HG03571 (cell line): ENCODE measurements around the gene IRF2BPL.

ENCODE experiments used
- ATAC-seq: cut with Tn5 transposase; IDR thresholded peaks from one replicate; pipeline ENCODE4 v1.9.1; 2021; ENCODE audit not compliant: unreplicated experiment

Gene IRF2BPL

GRCh38 chr14:77028384-77029231 is at the start of gene IRF2BPL:
Gene IRF2BPL (minus strand): TSS chr14:77028708. CDS start chr14:77027792, 916 bp downstream.
- ATAC-seq: peak; percentile 67

- ATAC-seq: no peak
These were observed 48.5 kb upstream of the IRF2BPL start for GRCh38 chr14:77077040-77077439.

DNA sequence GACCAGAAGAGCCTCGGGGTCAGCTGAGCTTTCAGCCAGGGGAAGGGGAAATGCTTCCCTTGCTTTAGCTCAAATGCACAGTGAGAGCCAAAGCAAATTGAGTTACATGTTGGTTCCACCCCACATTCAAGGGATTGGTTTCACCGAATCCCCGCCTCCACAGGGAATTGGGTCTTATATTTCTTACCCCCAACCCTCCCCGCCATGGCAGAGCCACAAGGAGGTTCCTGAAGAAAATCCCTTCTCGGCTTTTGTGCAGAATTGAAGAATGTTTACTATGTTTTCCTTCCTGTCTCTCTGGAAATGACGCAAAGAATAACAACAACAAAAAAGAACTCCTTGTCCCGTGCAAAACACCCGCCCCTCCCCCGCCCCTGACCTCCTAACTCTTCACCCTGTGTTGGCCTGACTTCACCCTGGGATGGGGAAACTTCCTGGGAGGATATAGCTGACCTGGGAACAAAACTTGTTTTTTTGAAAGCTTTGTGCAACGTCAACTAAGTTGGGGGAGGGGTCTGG is 47.7 kb upstream of the IRF2BPL start:
- ATAC-seq: no peak

DNA sequence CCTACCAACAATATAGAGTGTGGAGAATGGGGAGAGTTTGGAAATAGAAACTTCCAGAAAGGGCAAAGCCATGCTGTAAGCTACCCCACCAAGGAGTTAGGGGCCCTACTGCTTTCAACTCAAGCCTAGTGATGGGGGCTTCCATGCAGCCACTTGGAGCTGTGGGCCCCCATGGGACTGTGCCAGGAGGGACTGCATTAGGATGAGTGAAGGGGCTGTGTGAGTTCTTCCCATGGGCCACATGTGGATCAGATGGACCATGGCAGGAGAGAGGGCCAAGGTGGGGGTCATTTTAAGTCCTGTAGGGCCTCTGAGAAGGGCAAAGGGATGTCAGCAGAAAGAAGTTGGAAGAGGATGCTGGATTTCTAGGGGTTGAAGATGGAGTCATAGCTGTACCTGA is 46.5 kb upstream of the IRF2BPL start:
- ATAC-seq: no peak

DNA sequence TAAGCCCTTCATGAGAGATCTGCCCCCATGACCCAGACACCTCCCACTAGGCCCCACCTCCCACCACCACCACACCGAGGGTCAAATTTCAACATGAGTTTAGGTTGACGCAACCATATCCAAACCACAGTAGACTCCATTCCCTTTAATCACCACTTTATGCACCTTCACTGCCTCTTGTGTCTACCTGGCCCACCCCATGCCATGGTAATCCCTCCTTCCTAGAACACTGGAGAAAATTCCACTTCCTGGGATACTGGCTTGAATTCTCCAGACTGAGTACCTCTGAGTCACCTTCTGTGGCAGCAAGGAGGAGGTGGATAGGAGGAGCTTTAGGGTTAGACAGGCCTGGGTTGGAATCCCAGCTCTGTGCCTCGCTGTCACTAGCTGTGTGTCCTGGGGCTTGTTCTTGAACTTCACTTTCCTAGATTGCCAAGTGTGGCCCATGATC is 43.5 kb upstream of the IRF2BPL start:
- ATAC-seq: no peak

- ATAC-seq: no peak
These were observed 41.0 kb upstream of the IRF2BPL start for GRCh38 chr14:77069551-77069950.

- ATAC-seq: no peak
These were observed 40.2 kb upstream of the IRF2BPL start for GRCh38 chr14:77068517-77069200.

DNA sequence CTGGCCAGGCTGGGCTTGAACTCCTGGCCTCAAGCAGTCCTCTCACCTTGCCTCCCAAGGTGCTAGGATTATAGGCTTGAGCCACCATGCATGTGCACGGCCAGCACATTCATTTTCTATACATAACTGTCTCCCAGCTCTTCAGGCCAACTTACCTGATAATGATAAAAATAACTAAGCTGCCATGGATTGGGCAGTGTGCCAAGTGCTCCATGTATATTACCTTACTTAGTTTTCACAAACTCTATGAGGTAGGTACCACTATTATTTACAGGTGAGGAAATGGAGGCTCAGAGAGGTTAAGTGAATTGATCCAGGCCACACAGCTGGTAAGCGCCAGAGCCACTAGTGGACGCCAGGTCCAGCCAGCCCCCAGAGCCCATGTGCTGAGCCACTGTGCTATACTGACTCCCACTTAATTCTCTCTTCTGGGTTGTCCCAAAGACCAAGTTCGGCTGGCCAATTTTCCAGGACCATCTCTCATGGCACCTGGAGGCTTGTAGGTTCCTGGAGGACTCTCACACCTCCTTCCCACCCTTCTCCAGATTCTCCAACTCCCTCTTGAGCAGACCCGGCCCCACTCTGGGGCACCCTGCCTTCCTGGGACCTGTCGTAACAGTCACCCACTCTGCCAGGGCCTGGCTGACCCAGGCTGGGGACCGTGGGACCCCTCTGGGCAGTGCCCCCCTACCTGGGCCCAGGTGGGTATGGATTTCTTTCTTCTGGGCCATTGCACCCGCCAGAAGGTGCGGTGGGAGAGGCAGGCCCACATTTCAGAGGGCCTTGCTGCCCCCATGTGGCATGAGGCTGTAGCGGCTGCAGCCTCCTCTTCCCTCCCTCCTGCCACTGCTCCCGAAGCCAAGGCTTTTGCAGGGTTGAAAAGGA is 39.4 kb upstream of the IRF2BPL start:
- no peak for ATAC-seq

DNA sequence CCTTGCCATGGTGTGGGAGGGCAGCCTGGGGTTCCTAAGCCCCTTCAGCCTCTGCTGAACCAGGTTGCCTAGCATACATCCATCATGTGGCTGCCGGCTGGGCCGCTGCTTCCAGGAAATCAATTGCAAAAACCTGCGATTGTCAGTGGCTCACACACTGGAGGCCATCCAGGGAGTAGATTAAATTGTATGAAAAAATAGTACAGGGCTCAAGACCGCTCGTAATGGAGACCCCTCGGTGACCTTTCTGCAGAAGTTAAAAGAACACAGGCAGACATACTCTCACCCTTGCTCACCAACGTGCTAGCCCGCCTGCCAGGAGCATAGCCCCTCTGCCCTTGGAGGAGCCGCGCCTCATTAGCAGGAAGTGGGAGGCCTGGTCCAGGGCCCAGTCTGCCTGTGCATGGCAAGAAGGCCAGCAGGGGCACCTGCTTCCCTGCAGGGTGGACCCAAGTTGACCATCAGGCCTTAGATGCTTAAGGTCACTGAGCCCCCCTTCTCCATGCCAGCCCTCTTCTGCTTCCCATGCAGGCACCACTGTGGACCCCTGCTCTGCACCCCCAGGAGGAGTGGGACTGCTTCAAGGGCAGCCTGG is 38.2 kb upstream of the IRF2BPL start:
- no peak for ATAC-seq

- ATAC-seq: no peak
These were observed 37.5 kb upstream of the IRF2BPL start for GRCh38 chr14:77065851-77066577.

DNA sequence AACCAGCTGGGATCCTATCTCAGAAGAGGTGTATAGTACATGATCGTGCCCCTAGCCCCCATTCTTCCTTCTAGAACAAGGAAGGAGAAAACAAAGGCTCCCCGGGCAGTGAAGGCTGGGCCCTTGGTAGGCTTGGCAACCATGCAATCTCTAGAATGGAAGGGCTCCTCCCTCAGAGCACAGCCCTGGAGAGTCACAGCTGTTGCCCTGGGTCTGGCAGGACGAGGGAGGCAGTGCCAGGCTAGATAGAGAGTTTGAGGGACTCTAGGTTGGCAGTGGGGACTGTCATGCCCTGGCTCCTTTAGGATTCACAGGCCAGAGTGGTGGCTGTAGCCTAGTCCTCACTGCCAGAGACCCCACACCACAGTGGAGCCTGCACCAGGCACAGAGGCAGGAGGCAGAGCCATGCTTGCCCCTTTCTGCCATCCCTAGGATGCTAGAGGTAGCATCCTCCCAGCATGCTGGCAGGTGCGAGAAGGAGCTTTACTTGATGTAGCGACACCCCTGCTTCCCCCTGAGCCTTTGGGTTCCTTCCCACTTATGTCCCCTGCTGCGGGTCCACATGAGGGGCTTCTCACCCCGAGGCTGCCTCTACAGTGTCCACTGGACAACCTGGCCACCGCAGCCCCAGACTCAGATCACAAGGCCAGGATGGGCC is 36.1 kb upstream of the IRF2BPL start:
- ATAC-seq: no peak

- ATAC-seq: no peak
These were observed 35.2 kb upstream of the IRF2BPL start for GRCh38 chr14:77063571-77064171.

GRCh38 chr14:77062261-77062660 is 33.8 kb upstream of the IRF2BPL start:
- no peak for ATAC-seq

DNA sequence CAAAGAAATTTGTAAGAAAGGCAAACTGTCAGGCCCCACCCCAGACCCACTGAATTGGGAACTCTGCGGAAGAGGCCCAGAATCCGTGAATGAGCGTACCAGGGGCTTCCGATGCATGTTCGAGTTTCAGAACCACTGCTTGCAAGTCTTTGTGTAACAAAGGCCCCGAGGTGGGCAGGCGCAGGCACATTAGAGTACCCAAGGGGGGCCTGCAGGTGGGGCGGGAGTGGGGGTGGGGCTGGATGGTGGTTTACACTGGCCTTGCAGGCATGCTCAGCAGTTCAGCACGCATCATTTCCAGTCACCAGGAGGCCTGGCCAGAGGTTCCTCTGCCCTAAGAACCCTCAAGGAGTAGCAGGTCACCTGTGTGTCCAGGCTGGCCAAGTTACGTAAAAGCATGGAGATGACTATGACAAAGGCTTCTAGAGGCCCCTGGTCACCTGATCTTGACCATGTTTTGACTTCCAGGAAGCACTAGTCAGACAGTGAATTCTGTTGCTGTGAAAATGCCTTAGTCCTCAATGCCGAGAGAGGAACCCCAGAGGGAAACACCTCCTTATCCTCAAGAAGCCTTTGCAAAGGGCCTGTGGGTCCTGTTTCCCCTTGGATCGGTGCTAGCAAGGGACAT is 33.2 kb upstream of the IRF2BPL start:
- no peak for ATAC-seq

- no peak for ATAC-seq
These were observed 30.9 kb upstream of the IRF2BPL start for GRCh38 chr14:77059276-77059915.

DNA sequence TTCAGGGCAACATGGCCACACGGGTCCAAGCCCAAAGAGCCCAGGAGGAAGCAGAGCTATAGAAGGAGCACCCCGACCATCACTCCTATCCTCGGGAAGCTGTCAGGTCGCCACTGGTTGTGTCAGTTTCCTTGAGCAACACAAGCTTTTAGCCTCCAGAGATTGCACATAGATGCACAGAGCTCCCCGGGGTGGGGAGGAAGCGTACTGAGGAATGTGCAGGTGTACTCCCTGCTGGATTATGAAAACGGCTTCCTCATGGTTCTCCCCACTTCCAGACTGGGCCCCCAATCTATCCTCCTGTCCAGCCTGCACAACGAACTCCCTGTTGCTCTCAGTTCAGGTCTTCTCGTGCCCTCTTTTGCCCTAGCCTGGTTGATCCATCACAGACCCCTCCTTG is 30.3 kb upstream of the IRF2BPL start:
- ATAC-seq: no peak

DNA sequence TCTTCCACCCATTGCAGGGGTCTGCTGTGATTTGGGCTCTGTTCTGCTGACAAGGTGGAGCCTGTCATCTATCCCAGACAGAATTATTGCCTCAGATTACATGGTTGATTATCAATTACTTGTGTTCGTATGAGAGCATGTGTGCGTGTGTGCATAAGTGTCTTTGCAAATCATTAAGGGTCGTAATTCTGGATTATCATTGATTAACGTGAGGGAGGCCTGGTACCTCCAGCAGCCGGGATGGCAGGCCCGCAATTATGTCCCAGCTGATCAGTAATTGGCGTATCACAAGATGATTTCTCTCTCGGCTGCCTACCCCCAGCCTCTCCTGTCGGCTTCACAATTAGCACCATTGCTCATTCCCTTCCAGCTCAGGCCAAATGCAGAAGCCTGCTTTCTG is 29.6 kb upstream of the IRF2BPL start:
- ATAC-seq: no peak

DNA sequence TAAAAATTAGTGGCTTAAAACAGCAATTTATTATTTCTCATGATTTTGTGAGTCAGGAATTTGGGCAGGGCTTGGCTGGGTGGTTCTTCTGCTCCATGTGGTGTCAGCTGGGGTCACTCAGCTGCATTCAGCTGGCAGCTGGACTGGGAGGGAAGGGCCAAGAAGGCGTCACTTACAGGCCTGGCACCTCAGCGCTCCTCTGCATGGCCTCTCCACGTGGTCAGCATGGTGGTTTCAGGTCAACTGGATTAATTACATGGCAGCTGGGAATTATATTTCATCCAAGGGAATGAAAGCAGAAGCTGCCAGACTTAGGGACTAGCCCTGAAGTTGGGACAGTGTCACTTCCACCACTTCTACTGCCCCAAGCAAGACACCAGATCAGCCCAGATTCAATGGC is 27.5 kb upstream of the IRF2BPL start:
- ATAC-seq: no peak
